MM.1S (cell line): ENCODE measurements around the gene ZNF212.

Source experiments
- CTCF ChIP-seq: fragments of 300-600 bp; sonication (generic); IDR thresholded peaks from 2 replicates; pipeline ENCODE4 v1.5.1; 2016; ENCODE audit warnings: antibody characterized with exemption, low read length, mixed read lengths
- EZH2phosphoT487 ChIP-seq: fragments of 300-600 bp; sonication (generic); IDR thresholded peaks from 2 replicates; pipeline ENCODE4 v1.6.1; 2018; ENCODE audit warnings: antibody characterized with exemption, low read length

GRCh38 chr7:149277871-149278270 is 38.4 kb downstream of the ZNF212 start:
- TF ChIP-seq EZH2phosphoT487: no peak
- TF ChIP-seq CTCF: no peak
